Activated CD4-positive, CD25-positive, alpha-beta regulatory T cell treated with anti-CD3 and anti-CD28 coated beads, Interleukin-2, amount 50 U/mL, for 72 hours (primary cell): ENCODE measurements around the gene ANKRD13D.

ENCODE experiments used
- DNase-seq: peaks from one replicate; pipeline ENCODE4 v3.0.0; 2021

Gene ANKRD13D

DNA sequence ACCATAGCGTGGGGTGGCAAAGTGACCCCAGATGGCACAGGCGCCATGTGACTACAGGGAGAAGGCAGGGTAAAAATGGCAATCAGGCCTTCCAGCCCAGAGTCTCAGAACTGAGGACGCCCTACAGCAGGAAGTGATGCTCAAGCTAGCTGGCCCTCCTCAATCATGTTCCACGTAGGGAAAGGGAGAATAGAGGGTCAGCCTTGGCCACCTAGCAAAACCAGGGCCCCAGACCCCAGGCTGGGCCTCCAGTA is 978 bp upstream of the ANKRD13D start:
- no peak for DNase-seq

- peak; percentile 86 for DNase-seq
Observed at GRCh38 chr11:67288452-67289225, 464 bp upstream of the ANKRD13D start.

GRCh38 chr11:67289651-67290479 is 762 bp downstream of the ANKRD13D start:
- DNase-seq: no peak

DNA sequence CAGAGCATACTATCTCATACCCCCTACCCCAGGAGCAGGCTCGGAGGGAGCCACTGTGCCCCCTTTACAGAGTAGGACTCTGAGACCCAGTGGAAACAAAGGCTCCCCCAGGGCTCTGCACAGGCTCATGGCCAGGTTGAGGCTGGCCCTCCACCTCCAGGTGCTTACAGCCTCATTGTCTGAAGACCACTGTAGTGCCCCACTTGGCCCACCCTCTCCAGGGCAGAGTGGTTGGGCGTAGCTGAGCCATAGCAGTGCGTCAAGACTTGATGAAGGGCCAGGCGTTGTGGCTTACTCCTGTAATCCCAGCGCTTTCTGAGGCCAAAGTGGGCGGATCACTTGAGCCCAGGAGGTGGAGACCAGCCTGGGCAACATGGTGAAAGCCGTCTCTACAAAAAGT is 1.7 kb downstream of the ANKRD13D start:
- no peak for DNase-seq

GRCh38 chr11:67291481-67292381 is 2.6 kb downstream of the ANKRD13D start:
- DNase-seq: no peak

DNA sequence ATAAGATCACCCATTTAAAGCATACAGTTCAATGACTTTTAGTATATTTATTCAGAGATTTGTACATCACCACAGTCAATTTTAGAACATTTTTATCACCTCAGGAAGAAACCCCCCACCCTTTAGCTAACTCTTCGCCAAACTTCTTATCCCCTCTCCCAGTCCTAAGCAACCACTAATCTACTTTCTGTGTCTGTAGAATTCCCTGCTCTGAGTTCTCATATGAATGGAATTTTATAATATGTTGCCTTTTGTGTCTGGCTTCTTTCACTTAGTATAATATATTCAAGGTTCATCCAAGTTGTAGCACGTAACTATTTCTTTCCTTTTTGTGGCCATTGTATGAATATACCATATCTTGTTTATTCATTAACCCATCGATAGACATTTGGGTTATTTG is 3.6 kb downstream of the ANKRD13D start:
- DNase-seq: no peak

GRCh38 chr11:67293090-67293489 is 4.0 kb downstream of the ANKRD13D start:
- DNase-seq: no peak

DNA sequence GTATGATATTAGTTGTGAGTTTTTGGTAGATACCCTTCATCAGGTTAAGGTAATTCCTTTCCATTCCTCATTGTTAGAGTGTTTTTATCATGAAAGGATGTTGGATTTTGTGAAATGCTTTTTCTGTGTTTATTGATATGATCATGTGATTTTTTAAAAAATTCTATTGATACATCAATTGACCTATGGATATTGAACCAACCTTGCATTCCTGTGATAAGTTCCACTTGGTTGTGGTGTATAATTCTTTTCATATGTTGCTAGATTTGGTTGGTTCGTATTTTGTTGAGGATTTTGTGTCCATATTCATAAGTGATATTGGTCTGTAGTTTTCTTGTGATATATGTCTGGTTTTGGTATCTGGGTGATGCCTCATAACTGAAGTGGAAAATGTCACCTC is 6.7 kb downstream of the ANKRD13D start:
- no peak for DNase-seq

GRCh38 chr11:67298786-67299185 is 9.7 kb downstream of the ANKRD13D start:
- DNase-seq: no peak

- DNase-seq: no peak
Observed at GRCh38 chr11:67299471-67300191, 10.5 kb downstream of the ANKRD13D start.

GRCh38 chr11:67300256-67300755 is 11.2 kb downstream of the ANKRD13D start:
- no peak for DNase-seq

DNA sequence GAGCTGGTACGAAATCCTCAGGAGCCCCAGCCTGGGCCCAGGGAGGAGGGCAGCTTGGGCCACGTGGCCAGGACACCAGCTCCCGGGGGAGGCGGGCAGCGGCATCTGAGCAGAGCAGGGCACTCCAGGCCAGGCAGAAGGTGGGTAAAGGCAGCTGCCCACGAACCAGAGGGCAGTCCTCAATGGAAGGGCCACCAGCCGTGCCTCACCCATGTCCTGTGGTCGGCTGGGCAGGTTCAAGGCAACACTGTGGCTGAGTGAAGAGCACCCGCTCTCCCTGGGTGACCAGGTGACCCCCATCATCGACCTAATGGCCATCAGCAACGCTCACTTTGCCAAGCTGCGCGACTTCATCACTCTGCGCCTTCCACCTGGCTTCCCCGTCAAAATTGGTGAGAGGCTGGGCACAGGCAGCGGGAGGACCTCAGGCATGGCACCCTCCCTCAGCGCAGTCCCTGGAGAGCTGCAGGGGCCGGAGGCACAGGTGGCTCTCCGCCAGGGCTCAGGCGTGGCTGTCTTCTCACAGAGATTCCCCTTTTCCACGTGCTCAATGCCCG is 11.7 kb downstream of the ANKRD13D start:
- DNase-seq: no peak

DNA sequence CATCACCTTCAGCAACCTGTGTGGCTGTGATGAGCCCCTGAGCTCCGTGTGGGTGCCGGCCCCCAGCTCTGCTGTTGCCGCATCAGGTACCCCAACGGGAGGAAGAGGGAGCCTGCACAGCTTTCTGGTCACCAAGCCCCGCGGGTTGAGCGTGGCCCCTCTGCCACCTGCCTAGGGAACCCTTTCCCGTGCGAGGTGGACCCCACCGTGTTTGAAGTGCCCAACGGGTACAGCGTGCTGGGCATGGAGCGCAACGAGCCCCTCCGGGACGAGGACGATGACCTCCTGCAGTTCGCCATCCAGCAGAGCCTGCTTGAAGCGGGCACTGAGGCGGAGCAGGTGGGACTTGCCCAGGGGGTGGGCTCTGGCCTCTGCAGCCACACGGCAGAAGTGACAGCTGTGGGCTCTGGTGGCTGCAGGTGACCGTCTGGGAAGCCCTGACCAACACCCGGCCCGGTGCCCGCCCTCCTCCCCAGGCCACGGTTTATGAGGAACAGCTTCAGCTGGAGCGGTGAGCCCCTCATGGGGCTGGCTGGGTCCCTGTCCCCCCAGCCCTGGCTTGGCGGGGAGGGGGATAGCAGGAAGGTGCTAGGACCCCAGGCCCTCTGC is 12.3 kb downstream of the ANKRD13D start:
- DNase-seq: peak; percentile 28

DNA sequence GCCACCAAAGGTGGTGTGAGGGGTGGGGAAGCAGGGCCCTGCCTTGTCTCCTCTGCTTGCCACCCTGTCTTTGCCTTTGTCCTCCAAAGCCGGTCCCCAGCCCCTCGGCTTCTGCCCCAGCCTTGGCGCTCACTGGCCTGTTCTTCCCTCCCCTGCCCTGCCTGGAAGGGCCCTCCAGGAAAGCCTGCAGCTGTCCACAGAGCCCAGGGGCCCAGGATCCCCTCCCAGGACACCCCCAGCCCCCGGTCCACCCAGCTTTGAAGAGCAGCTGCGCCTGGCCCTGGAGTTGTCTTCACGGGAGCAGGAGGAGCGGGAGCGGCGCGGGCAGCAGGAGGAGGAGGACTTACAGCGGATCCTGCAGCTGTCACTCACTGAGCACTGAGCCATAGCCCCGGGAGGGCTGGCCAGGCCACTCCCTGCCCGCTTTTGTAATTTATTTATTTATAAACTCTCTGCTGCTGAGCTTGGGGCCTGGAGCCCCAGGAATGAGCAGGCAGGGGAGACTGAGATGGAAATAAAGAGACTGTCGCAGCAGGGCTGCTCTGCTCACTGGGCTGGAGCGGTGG is 12.9 kb downstream of the ANKRD13D start:
- peak; percentile 28 for DNase-seq

GRCh38 chr11:67302571-67303131 is 13.5 kb downstream of the ANKRD13D start:
- DNase-seq: peak; percentile 33

DNA sequence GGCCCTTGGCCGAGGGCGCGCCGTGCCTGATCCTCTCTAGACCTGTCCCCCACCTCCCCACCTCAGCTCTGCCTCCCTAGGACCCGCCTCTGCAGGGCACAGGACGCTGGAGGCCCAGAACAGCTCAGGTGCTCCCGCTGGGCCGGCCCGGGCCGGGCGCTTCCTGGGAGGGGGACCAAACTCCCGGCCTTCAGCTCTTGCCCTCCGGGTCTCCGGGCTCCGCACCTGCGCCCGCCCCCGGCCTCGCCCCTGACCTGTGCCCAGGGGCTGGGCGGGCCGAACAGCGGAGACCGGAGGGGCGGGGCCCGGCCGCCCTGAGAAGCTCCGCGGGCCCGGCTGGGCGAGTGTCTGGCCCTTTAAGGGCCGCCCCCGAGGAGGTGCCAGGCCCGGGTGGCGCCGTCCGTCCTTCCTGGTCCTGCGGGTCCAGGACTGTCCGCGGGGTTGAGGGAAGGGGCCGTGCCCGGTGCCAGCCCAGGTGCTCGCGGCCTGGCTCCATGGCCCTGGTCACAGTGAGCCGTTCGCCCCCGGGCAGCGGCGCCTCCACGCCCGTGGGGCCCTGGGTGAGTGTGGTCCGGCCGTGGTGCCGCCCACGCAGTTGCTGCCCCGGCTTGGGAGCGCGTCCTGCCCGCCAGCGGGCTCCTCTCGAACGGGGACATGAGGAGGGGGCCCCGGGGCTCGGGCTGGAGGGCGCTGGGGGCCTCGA is 14.2 kb downstream of the ANKRD13D start, which contains the start of gene SSH3:
Gene SSH3 (plus strand): TSS at position 399 of the 703 bp plus-strand sequence. CDS start 96 bp downstream, at position 495.
- peak; percentile 65 for DNase-seq

- peak; percentile 41 for DNase-seq
Observed at GRCh38 chr11:67303835-67304411, 14.8 kb downstream of the ANKRD13D start.

DNA sequence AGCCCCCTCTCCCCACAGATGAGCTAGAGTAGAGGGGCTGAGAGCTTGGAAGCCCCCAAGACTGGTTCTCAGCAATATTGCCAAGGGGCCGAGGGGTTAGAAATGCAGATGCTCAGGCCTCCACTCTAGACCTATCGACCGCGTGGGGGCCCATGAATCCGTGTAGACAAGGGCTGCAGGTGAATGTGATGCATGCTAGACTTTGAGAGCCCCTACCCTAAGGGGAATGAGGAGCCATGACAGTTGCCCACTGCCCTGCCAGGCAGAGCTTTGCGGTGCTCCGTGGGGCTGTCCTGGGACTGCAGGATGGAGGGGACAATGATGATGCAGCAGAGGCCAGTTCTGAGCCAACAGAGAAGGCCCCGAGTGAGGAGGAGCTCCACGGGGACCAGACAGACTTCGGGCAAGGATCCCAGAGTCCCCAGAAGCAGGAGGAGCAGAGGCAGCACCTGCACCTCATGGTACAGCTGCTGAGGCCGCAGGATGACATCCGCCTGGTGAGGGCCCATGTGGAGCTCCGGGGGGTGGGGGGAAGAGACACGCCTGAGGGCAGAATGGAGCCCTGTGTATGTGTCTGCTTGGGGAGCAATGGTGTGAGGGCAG is 15.5 kb downstream of the ANKRD13D start:
- DNase-seq: no peak
